ENCODE data around the gene ANKRD65.
"Not testable (repeated sequence)": the region's sequence is repeated elsewhere in the genome, so short reads cannot be mapped to it uniquely, and the experiment has no call there.

ANKRD65 gene

DNA sequence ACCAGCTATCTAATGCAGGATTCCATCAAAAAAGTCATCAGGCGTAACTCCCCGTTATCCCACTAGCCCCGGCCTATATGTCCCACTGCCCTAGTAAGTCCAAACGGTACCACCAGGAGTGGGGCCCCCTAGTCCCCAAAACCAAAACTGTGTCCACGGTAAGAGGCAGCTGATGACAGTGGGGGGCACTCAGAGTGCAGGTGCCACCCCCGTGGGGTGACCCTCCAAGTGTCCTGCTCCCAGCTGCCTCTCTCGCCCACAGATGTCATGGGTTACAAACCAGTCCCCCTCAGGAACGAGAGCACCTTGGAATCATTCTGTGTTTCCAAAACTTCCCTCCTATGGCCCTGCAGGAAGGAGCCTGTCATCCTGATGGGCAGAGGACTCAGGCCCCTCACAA is 35.1 kb downstream of the ANKRD65 start:
- H3K4me3 ChIP-seq (ENCODE audit: low read depth, low read length): no peak overlapping the region
- no peak for DNase-seq
- H3K27me3 ChIP-seq (ENCODE audit: insufficient read depth, low read depth, severe bottlenecking): no peaks in the 10 kb centered on the region
- H3K9me3 ChIP-seq (ENCODE audit: severe bottlenecking): no peaks in the 10 kb centered on the region
- H3K36me3 ChIP-seq: peaks cover 63% of the 10 kb centered on the region
- TF ChIP-seq, protein P1, sequence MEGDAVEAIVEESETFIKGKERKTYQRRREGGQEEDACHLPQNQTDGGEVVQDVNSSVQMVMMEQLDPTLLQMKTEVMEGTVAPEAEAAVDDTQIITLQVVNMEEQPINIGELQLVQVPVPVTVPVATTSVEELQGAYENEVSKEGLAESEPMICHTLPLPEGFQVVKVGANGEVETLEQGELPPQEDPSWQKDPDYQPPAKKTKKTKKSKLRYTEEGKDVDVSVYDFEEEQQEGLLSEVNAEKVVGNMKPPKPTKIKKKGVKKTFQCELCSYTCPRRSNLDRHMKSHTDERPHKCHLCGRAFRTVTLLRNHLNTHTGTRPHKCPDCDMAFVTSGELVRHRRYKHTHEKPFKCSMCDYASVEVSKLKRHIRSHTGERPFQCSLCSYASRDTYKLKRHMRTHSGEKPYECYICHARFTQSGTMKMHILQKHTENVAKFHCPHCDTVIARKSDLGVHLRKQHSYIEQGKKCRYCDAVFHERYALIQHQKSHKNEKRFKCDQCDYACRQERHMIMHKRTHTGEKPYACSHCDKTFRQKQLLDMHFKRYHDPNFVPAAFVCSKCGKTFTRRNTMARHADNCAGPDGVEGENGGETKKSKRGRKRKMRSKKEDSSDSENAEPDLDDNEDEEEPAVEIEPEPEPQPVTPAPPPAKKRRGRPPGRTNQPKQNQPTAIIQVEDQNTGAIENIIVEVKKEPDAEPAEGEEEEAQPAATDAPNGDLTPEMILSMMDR (IDR thresholded peaks at IDR 0.05; ENCODE audit: low read depth, low read length): no peak
- H3K27ac ChIP-seq: no peak overlapping the region

DNA sequence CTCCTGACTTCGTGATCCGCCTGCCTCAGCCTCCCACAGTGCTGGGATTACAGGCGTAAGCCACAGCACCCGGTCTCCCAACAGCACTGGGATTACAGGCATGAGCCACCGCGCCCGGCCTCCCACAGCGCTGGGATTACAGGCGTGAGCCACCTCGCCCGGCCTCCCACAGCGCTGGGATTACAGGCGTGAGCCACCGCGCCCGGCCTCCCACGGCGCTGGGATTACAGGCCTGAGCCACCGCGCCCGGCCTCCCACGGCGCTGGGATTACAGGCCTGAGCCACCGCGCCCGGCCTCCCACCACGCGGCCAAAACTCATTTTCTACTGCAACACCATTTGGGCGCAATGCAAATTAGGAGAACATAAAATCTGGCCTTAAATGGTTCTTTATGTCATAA is 35.7 kb downstream of the ANKRD65 start:
- peaks cover 57% of the 10 kb centered on the region for H3K36me3 ChIP-seq
- not testable (repeated sequence) for H3K27ac ChIP-seq; DNase-seq; H3K4me3 ChIP-seq (ENCODE audit: low read depth, low read length); H3K9me3 ChIP-seq (ENCODE audit: severe bottlenecking); H3K27me3 ChIP-seq (ENCODE audit: insufficient read depth, low read depth, severe bottlenecking)

DNA sequence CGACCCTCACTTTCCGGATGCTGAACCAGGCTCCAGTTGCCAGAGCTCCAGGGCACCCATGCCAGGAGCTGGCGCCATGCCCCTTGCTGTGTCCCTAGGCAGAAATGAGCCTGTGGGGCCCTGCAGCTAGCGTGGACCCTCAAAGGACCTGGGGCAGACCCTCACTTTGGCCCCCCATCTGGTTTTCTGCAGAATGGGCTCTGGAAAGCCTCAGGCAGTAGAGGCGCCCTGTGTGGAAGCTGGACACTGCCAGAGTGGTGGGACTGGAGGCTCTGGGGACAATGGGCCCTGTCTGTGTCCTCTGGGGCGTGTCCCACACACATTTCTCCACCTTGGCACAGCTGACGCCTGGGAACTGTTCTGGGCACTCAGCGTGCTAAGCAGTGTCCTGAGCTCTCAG is 39.8 kb downstream of the ANKRD65 start:
- TF ChIP-seq, protein P1 (IDR thresholded peaks at IDR 0.05; ENCODE audit: low read depth, low read length): no peak
- no peak for DNase-seq
- Histone ChIP-seq H3K9me3 (ENCODE audit: severe bottlenecking) (no peaks in the 10 kb centered on the region), H3K27me3 (ENCODE audit: insufficient read depth, low read depth, severe bottlenecking) (no peaks in the 10 kb centered on the region), H3K27ac (no peak overlapping the region), H3K36me3 (peaks cover 22% of the 10 kb centered on the region), H3K4me3 (ENCODE audit: low read depth, low read length) (no peak overlapping the region)

DNA sequence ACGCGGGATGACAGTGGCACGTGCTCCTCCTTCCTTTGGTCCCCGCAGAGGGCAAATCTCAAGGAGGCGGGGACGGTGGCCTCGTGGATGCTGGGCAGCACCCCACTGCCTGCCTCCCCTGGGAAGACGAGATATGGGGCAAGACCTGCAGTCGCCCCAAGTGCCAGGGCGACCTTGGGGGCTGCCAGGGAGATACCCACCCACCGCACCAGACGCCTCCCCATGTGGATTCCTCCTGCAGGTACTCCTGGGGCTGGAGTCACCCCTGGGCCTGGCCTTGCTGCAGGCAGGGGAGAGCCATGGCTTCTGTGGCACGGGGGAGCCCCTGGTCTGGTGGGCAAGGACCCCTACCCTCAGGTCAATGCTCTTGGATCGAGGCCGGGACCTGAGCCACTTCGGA is 40.2 kb downstream of the ANKRD65 start:
- Histone ChIP-seq H3K27ac (no peak overlapping the region), H3K9me3 (ENCODE audit: severe bottlenecking) (no peaks in the 10 kb centered on the region), H3K36me3 (peaks cover 22% of the 10 kb centered on the region), H3K27me3 (ENCODE audit: insufficient read depth, low read depth, severe bottlenecking) (no peaks in the 10 kb centered on the region), H3K4me3 (ENCODE audit: low read depth, low read length) (no peak overlapping the region)
- TF ChIP-seq, protein P1 (IDR thresholded peaks at IDR 0.05; ENCODE audit: low read depth, low read length): no peak
- no peak for DNase-seq

DNA sequence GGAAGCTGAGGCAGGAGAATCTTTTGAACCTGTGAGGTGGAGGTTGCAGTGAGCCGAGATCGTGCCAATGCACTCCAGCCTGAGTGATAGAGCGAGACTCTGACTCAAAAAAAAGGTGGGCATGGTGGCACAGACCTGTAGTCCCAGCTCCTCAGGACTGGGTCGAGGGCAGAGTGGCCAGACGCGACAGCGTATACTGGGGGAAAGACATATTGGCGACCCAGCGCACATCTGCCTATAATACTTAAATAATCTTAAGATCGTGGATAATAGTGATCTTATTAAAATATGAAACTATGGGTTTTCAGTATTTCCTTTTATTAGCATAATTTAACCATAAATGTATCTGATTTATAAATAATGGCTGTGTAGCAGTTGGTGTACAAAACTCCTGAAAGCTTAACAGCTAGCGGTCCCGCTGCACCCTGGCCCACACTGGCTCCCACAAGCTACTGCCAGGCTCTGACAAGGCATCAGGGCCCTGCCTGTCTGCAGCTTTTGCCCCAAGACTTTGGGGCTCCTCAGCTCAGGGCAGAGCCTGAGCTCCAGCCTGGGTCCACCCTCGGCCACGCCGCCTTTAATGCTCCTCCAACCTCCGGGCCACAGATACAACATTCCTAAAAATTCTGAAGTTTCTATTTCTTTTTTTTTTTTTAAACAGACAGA is 43.4 kb downstream of the ANKRD65 start:
- H3K27ac ChIP-seq: no peak overlapping the region
- H3K4me3 ChIP-seq (ENCODE audit: low read depth, low read length): no peak overlapping the region
- H3K27me3 ChIP-seq (ENCODE audit: insufficient read depth, low read depth, severe bottlenecking): no peaks in the 10 kb centered on the region
- TF ChIP-seq, protein P1 (IDR thresholded peaks at IDR 0.05; ENCODE audit: low read depth, low read length): no peak
- peaks cover 28% of the 10 kb centered on the region for H3K36me3 ChIP-seq
- no peak for DNase-seq
- no peaks in the 10 kb centered on the region for H3K9me3 ChIP-seq (ENCODE audit: severe bottlenecking)

DNA sequence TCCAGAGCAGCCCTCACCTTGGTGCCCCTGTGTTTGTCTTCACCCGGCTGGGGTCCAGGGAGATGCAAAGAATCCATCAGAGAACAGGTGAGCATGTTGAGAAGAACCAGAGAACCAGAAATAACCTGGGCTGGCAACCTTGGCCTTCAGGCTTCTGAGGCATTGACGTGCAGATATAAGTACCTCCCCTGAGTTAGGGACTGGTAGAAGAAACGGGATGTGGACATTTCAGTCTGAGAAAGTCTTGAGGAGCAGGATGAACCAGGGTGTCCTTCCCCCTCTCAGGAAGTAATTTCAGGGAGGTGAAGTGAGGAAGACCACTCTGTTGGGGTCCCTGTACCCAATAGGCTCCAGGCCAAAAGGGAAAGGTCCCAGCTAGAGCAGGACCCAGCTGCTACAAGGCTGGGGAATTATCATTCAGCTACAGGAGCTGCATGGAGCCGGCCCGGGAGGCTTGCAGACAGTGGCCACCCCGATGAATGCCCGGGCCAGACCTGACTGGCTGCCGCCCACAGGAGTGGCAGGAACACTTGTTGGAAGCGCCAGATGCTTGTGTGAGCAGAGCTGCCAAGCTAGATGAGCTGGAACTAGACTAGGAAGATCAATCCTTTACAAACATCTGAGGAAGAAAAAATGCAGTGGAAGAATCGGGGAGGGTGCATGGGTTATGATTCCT is 44.4 kb downstream of the ANKRD65 start:
- H3K36me3 ChIP-seq: peaks cover 34% of the 10 kb centered on the region
- H3K9me3 ChIP-seq (ENCODE audit: severe bottlenecking): no peaks in the 10 kb centered on the region
- H3K27ac ChIP-seq: no peak overlapping the region
- DNase-seq: no peak
- TF ChIP-seq, protein P1 (IDR thresholded peaks at IDR 0.05; ENCODE audit: low read depth, low read length): no peak
- H3K4me3 ChIP-seq (ENCODE audit: low read depth, low read length): no peak overlapping the region
- H3K27me3 ChIP-seq (ENCODE audit: insufficient read depth, low read depth, severe bottlenecking): no peaks in the 10 kb centered on the region

All from WERI-Rb-1 (cell line).